Stimulated activated CD8-positive, alpha-beta memory T cell treated with anti-CD3 and anti-CD28 coated beads, Interleukin-4, amount 100 ng/mL, for 4 hours (primary cell): ENCODE data around the gene ZNF747.

Source experiments
- DNase-seq, 2 donors: peaks; one replicate each; pipeline ENCODE4 v3.0.0-alpha.2; 2020; ENCODE audit warnings: low read depth in 2 of 2, low spot score in 1 of 2

The ZNF747 gene

DNA sequence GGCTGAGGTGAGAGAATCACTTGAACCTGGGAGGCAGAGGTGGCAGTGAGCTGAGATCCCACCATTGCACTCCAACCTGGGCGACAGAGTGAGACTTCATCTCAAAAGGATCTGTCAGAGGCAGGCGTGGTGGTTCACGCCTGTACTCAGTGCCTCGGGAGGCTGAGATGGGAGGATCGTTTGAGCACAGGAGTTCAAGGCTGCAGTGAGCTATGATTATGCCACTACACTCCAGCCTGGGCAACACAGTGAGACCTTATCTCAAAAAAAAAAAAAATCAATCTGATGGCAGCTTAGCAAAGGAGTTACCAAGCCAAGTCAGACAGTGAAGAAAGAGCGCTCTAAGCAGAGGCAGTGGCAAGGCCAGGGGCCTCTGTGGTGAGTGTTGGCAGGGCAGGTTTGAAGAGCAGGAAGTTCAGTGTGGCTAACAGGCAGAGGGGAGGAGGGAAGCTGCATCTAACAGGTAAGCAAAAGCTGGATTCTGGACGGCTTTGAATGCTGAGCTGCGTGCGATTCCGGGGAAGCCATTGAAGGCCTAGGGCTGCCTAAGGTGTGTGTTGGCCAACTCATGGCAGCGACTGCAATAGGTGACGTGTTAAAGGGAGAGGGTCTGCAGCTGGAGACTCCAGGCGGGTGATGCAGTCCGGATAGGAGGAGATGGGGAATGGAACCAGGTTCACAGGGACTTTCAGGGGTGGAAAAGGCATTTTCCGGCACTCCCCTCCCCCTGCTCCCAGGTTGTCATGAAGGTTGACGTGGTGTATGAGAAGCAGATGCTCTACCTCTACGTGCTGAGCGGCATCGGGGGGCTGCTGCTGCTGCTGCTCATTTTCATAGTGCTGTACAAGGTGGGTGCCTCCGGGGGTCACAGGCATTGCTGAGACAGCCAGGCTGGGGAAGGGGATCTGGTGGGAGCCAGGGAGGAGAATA is 15.3 kb downstream of the ZNF747 start:
- DNase-seq, result no peak

DNA sequence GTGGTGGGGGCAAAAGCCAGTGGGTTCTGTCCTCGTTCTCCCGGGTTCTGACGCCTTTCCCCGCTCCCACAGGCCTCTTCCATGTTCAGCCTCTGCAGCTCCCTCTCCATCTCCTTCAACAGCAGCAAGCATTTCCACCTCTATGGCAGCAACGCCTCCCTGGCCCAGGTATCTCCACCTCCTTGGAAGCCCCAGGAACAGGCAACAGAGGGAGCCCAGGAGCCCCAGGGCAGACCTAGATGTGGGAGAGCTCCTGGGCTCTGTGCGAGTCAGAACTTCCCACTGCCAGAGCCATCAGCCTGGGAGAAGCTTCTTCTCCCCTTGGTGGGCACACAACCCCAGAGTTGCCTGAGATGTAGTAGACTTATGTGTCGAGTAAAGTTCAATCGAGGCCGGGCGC is 16.1 kb downstream of the ZNF747 start:
- DNase-seq, result no peak

DNA sequence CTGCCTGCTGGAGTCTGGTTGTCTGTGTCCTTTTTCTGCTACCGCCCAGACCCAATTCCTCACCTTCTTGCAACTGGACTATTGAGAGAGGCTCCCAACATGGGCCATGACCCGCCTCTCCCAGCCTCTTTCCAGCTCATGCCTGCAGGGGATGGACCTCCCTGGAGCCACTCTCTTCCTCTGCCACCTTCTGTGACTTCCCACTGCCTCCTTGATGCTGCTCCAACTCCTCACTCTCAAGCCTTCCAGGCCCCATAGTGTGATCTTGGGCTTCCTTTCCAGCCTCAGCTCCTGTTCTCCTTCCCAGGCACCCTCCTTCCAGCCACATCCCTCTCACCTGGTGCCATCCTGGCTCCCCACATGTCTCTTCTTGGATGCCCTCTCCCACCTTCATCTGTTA is 19.4 kb downstream of the ZNF747 start:
- no peak for DNase-seq

DNA sequence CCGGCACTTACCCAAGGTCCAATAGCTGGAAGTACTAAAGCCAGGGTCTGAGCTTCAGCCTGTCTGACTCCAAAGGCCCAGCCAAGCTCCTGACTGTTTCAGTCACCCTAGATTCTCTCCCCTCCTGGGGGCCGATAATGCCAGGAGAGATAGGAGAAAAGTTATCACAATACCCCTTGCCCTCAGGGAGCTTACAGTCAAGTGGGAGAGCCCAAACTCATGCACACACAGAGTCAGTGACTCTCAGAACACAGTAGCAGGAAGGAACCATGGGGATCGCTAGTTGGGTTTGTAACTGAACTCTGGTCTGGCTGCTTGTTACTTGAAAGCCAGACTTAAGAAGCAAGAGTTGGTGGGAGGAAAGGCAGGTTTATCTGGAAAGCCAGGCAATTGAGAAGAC is 23.1 kb downstream of the ZNF747 start:
- no peak for DNase-seq

GRCh38 chr16:30510376-30510938 is 24.2 kb downstream of the ZNF747 start:
- no peak for DNase-seq

GRCh38 chr16:30509081-30509765 is 25.4 kb downstream of the ZNF747 start:
- no peak for DNase-seq

DNA sequence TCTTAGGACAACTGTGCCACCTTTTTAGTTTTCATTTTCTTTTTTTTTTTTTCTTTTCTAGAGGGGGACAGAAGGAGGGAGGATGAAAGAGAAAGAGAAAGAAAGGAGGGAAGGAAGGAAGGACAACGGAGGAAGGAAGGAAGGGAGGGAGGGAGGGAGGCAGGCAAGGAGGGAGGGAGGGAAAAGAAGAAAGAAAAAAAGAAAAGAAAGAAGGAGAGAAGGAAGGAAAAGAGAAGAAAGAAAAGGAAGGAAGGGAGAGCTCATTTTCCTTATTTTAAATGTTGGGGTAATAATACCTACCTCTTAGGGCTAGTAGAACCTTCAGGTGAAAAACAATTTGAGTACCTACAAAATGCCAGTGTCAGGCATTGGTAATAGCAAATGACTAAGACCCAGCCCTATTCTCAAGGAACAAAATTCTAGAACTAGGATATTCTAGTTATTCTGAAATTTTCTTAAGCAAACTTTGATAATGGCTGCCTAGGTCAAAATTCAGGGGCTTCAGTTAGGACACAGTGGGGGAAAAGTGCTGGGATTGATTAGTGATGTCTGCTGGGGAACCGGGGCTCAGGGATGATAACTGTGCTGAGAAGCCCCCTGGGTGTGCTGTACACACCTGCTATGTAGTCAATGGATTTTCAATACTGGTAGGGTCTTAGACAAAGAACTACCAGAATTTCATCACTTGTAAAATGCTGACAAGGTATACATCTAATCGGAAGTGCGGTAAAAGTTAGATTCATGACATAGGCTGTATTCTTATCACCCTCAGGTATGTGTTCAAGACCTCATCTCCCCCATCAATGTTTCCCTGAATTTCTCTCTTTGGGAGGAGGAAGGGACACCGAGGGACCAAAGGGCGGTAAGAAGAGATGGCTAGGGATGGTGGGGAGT is 31.0 kb downstream of the ZNF747 start:
- DNase-seq, result no peak

DNA sequence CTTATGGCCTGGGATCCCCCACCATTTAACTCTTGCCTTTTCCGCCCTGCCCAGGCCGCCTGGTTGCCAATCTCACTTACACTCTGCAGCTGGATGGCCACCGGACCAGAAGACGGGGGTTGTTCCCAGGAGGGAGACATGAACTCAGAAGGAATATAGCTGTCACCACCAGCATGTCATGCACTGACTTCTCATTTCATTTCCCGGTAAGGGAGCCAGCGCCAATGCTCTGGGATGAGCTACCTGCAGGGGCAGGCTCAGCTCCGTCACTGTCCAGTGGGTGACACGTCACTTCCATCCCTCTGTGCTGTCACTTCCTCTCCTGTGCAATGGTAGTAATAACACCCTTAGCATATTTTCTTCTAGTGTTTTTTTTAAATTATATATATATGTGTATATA is 35.4 kb downstream of the ZNF747 start:
- DNase-seq, result no peak

DNA sequence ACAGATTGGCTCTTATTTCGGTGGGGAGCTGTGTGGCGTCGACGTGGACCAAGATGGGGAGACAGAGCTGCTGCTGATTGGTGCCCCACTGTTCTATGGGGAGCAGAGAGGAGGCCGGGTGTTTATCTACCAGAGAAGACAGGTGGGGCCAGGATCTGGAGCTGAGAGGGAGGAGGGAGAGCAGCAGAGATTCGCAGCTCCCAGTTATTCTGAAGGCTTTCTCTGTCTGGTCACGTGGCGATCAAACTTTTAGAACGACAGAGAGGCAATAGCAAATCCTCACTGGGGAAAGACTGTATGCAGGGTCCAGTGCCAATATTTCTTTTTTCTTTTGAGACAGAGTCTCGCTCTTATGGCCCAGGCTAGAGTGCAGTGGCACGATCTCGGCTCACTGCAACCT is 39.9 kb downstream of the ZNF747 start:
- DNase-seq, result no peak

DNA sequence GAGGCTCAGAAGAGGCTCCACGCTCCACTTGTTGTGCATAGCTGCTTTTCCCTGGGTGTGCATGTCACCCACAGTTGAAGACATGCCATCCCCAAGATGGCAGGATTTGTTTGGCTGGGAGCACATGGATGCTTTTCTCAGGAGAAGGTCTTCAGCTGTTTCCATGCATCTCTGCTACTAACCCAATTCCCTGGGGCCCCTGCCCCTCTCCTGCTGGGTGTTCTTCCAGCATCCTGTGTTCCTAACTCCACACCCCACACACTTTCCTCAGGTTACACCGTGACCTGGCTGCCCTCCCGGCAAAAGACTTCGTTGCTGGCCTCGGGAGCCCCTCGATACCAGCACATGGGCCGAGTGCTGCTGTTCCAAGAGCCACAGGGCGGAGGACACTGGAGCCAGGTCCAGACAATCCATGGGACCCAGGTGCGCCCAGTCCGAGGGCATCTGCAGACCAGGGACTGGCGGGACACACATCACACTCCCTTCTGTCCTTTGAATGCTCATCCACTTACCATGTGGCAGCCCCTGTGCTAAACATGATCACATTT is 40.6 kb downstream of the ZNF747 start:
- no peak for DNase-seq

GRCh38 chr16:30491744-30492308 is 42.8 kb downstream of the ZNF747 start:
- no peak for DNase-seq

DNA sequence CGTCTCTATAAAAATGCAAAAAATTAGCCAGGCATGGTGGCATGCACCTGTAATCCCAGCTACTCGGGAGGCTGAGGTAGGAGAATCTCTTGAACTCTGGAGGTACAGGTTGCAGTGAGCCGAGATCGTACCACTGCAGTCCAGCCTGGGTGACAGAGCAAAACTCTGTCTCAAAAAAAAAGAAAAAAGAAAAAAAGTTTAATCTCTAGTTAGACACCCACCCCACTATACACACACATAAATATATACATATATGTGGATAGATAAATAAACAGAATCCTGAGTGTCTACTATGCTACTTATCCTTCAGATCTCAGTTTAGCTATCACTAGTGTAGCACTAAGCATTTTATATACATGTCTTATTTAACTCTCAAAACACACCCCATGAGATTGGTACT is 43.4 kb downstream of the ZNF747 start:
- no peak for DNase-seq

GRCh38 chr16:30490210-30490609 is 44.4 kb downstream of the ZNF747 start:
- DNase-seq, result no peak

GRCh38 chr16:30488764-30489605 is 45.7 kb downstream of the ZNF747 start:
- no peak for DNase-seq

GRCh38 chr16:30485818-30486436 is 48.7 kb downstream of the ZNF747 start:
- DNase-seq, result no peak

- no peak for DNase-seq
Measured at GRCh38 chr16:30484887-30485286, 49.8 kb downstream of the ZNF747 start.

GRCh38 chr16:30482366-30482765 is 52.3 kb downstream of the ZNF747 start:
- DNase-seq, result no peak

GRCh38 chr16:30481381-30481780 is 53.3 kb downstream of the ZNF747 start:
- no peak for DNase-seq
